Liver (tissue), 9 donors: ENCODE results near the gene LGALS7. TPM values are rescaled to one million over a fixed set of nuclear protein-coding genes. Genes with fewer than 3 reads are reported as not detected.

ENCODE experiments used
- DNase-seq: peaks from one replicate; pipeline ENCODE4 v3.0.0-alpha.2; 2017; ENCODE audit warnings: low spot score
- H3K27ac ChIP-seq, 2 donors: one replicate each; pipeline ENCODE4 v1.7.0; 2013; ENCODE audit warnings: inconsistent platforms in 2 of 2, low read length in 2 of 2, control low read depth in 1 of 2, low read depth in 1 of 2, mild to moderate bottlenecking in 1 of 2
- H3K27me3 ChIP-seq, 4 donors: one replicate each; pipeline versions ENCODE4 v1.6.1 to v1.7.0; 2013; ENCODE audit warnings: low read length in 3 of 4, inconsistent platforms in 1 of 4, mild to moderate bottlenecking in 1 of 4, moderate library complexity in 1 of 4; ENCODE audit not compliant: control insufficient read depth in 4 of 4, insufficient read depth in 4 of 4
- H3K36me3 ChIP-seq, 4 donors: one replicate each; pipeline versions ENCODE4 v1.6.1 to v1.7.0; 2013; ENCODE audit warnings: low read length in 3 of 4, mild to moderate bottlenecking in 3 of 4, low read depth in 1 of 4, moderate library complexity in 1 of 4; ENCODE audit not compliant: control insufficient read depth in 4 of 4, insufficient read depth in 3 of 4
- H3K4me1 ChIP-seq, 4 donors: one replicate each; pipeline versions ENCODE4 v1.6.1 to v1.7.0; 2013; ENCODE audit warnings: low read length in 3 of 4, mild to moderate bottlenecking in 3 of 4, moderate library complexity in 1 of 4; ENCODE audit not compliant: control insufficient read depth in 4 of 4, insufficient read depth in 4 of 4
- H3K4me3 ChIP-seq, 3 donors: one replicate each; pipeline versions ENCODE4 v1.6.1 to v1.7.0; 2013; ENCODE audit warnings: low read length in 3 of 3, control low read depth in 1 of 3, low read depth in 1 of 3, mild to moderate bottlenecking in 1 of 3
- H3K9ac ChIP-seq, 2 donors: one replicate each; pipeline ENCODE4 v1.7.0; 2013; ENCODE audit warnings: low read length in 2 of 2, mild to moderate bottlenecking in 2 of 2, moderate library complexity in 2 of 2, control low read depth in 1 of 2, low read depth in 1 of 2
- H3K9me3 ChIP-seq, 4 donors: one replicate each; pipeline versions ENCODE4 v1.6.1 to v1.7.0; 2013; ENCODE audit warnings: low read length in 3 of 4; ENCODE audit not compliant: control insufficient read depth in 4 of 4
- ATF3 ChIP-seq: IDR thresholded peaks from 2 replicates; pipeline ENCODE4 v1.6.1; 2016; ENCODE audit warnings: antibody characterized with exemption
- CTCF ChIP-seq: fragments of 150-350 bp; IDR thresholded peaks from 2 replicates; pipeline ENCODE4 v1.5.1; 2017; ENCODE audit warnings: improper control_type of control experiment, low read depth, low read length; ENCODE audit not compliant: missing input control
- EGR1 ChIP-seq, 2 donors: IDR thresholded peaks; 2 replicates each; pipeline ENCODE4 v1.6.1; 2016 to 2018; ENCODE audit warnings: antibody characterized with exemption in 2 of 2, low read depth in 2 of 2
- FOXA1 ChIP-seq: IDR thresholded peaks from 2 replicates; pipeline ENCODE4 v1.6.1; 2016; ENCODE audit warnings: antibody characterized with exemption
- FOXA2 ChIP-seq: IDR thresholded peaks from 2 replicates; pipeline ENCODE4 v1.6.1; 2016; ENCODE audit warnings: antibody characterized with exemption
- GABPA ChIP-seq, 2 donors: IDR thresholded peaks in 1 of 2; conservative IDR thresholded peaks in 1 of 2; 2 replicates each; pipeline ENCODE4 v1.6.1; 2016; ENCODE audit warnings: antibody characterized with exemption in 2 of 2, mild to moderate bottlenecking in 1 of 2, moderate library complexity in 1 of 2
- HNF4A ChIP-seq, 2 donors: conservative IDR thresholded peaks; 2 replicates each; pipeline ENCODE4 v1.6.1; 2016; ENCODE audit warnings: antibody characterized with exemption in 2 of 2, mild to moderate bottlenecking in 2 of 2
- HNF4G ChIP-seq: IDR thresholded peaks from 2 replicates; pipeline ENCODE4 v1.6.1; 2016; ENCODE audit warnings: antibody characterized with exemption
- JUND ChIP-seq, 2 donors: IDR thresholded peaks; 2 replicates each; pipeline ENCODE4 v1.6.1; 2016; ENCODE audit warnings: antibody characterized with exemption in 2 of 2
- MAX ChIP-seq: IDR thresholded peaks from 2 replicates; pipeline ENCODE4 v1.6.1; 2016; ENCODE audit warnings: antibody characterized with exemption
- NR2F2 ChIP-seq: IDR thresholded peaks from 2 replicates; pipeline ENCODE4 v1.6.1; 2016; ENCODE audit warnings: antibody characterized with exemption
- RAD21 ChIP-seq, 2 donors: IDR thresholded peaks; 2 replicates each; pipeline ENCODE4 v1.6.1; 2016; ENCODE audit warnings: antibody characterized with exemption in 2 of 2, mild to moderate bottlenecking in 2 of 2
- REST ChIP-seq: IDR thresholded peaks from 2 replicates; pipeline ENCODE4 v1.6.1; 2016; ENCODE audit warnings: antibody characterized with exemption, mild to moderate bottlenecking
- RXRA ChIP-seq, 2 donors: IDR thresholded peaks; 2 replicates each; pipeline ENCODE4 v1.6.1; 2017 to 2018; ENCODE audit warnings: antibody characterized with exemption in 2 of 2, mild to moderate bottlenecking in 1 of 2
- SP1 ChIP-seq: IDR thresholded peaks from 2 replicates; pipeline ENCODE4 v1.6.1; 2018; ENCODE audit warnings: antibody characterized with exemption, mild to moderate bottlenecking
- TAF1 ChIP-seq: conservative IDR thresholded peaks from 2 replicates; pipeline ENCODE4 v1.6.1; 2016; ENCODE audit warnings: antibody characterized with exemption, mild to moderate bottlenecking
- YY1 ChIP-seq: IDR thresholded peaks from 2 replicates; pipeline ENCODE4 v1.6.1; 2016; ENCODE audit warnings: antibody characterized with exemption, mild to moderate bottlenecking
- ZBTB33 ChIP-seq: IDR thresholded peaks from 2 replicates; pipeline ENCODE4 v1.6.1; 2016; ENCODE audit warnings: antibody characterized with exemption
- WGBS: extraction: QIAGEN DNeasy Blood & Tissue Kit; methylation state at CpG from one replicate; pipeline ENCODE4 v1.1.7; 2013; 5-methylcytosine and 5-hydroxymethylcytosine counted together
- polyA plus RNA-seq, 2 donors: library from polyadenylated mRNA; stranded (reverse) in 1 of 2; unstranded in 1 of 2; fragments of 200-250 nt in 1 of 2; fragments of >200 nt in 1 of 2; fragmentation: Nextera tagmentation in 1 of 2; extraction: Ambion mirVana in 1 of 2; gene quantifications; one replicate each; pipeline versions ENCODE4 v1.2.1 to v1.2.3, GENCODE V29; 2013 to 2015
- total RNA-seq, 2 donors: library from RNA; depleted of rRNA; stranded (reverse); fragments of >200 nt; gene quantifications; one replicate each; pipeline ENCODE4 v1.2.3, GENCODE V29; 2014
- donor health status: healthy.
- donor health status: healthy.
- donor health status: healthy.
- donor health status: healthy.
- donor health status: healthy.

LGALS7 gene
- total and polyA plus RNA-seq, 4 donors = not detected

- H3K36me3 ChIP-seq = no peaks in the 10 kb centered on the region
- no peaks in the 10 kb centered on the region for H3K27me3 ChIP-seq
- H3K9ac ChIP-seq = no peak overlapping the region
- H3K4me3 ChIP-seq = no peak overlapping the region
- no peak for DNase-seq
- H3K27ac ChIP-seq = no peak overlapping the region
- no peaks in the 10 kb centered on the region for H3K9me3 ChIP-seq
- 98% methylated on average over 2 of the region's 2 CpGs for WGBS
- TF ChIP-seq FOXA1 (no peak), FOXA2 (no peak), HNF4A (conservative IDR thresholded peaks at IDR 0.05) (no peak), REST (no peak), GABPA (IDR thresholded peaks at IDR 0.05 in 1 of 2, conservative IDR thresholded peaks at IDR 0.05 in 1 of 2) (no peak), TAF1 (no peak), RXRA (IDR thresholded peaks at IDR 0.05) (no peak), HNF4G (no peak), EGR1 (IDR thresholded peaks at IDR 0.05; ENCODE audit: low read depth in 2 of 2) (no peak), YY1 (no peak), JUND (IDR thresholded peaks at IDR 0.05) (no peak), NR2F2 (no peak), RAD21 (IDR thresholded peaks at IDR 0.05) (no peak), ATF3 (no peak), MAX (no peak), CTCF (no peak), SP1 (no peak), ZBTB33 (no peak)
- H3K4me1 ChIP-seq = peaks cover 0 to 3% (median 1%) of the 10 kb centered on the region in 4 donors
These were observed 32.4 kb downstream of the LGALS7 start for GRCh38 chr19:38740932-38741331.

GRCh38 chr19:38740257-38740592, 33.1 kb downstream of the LGALS7 start:
- DNase-seq = no peak
- H3K9me3 ChIP-seq = no peaks in the 10 kb centered on the region
- WGBS = 91% methylated on average over 9 of the region's 9 CpGs
- no peaks in the 10 kb centered on the region for H3K36me3 ChIP-seq
- H3K27ac ChIP-seq = no peak overlapping the region
- TF ChIP-seq RXRA (IDR thresholded peaks at IDR 0.05) (no peak), HNF4A (conservative IDR thresholded peaks at IDR 0.05) (no peak)
- peaks cover 0 to 3% (median 1%) of the 10 kb centered on the region in 4 donors for H3K4me1 ChIP-seq
- no peak overlapping the region for H3K9ac ChIP-seq
- no peak overlapping the region for H3K4me3 ChIP-seq
- H3K27me3 ChIP-seq = no peaks in the 10 kb centered on the region
